Left lung (tissue), 10 donors: ENCODE results near the gene FZR1. TPM values are rescaled to one million over a fixed set of nuclear protein-coding genes. Genes with fewer than 3 reads are reported as not detected.
"Not testable (repeated sequence)": the region's sequence is repeated elsewhere in the genome, so short reads cannot be mapped to it uniquely, and the experiment has no call there.

Source experiments
- ATAC-seq: fragments of 200-7000 bp; cut with Tn5 transposase; one replicate; pipeline ENCODE4 v1.9.1; 2020; ENCODE audit warnings: moderate library complexity
- DNase-seq, 4 donors: peaks; one replicate each; pipeline ENCODE4 v3.0.0-alpha.2; 2013 to 2020
- H3K27ac ChIP-seq, 2 donors: fragments of 200-600 bp; sonication (generic) in 1 of 2; one replicate each; pipeline versions ENCODE4 v1.5.0 to v1.8.0; 2020 to 2021
- H3K27me3 ChIP-seq, 2 donors: fragments of 200-600 bp; sonication (generic) in 1 of 2; one replicate each; pipeline versions ENCODE4 v1.5.0 to v1.8.0; 2020 to 2021
- H3K36me3 ChIP-seq, 2 donors: fragments of 200-600 bp; sonication (generic) in 1 of 2; one replicate each; pipeline versions ENCODE4 v1.5.0 to v1.8.0; 2020 to 2021
- H3K4me1 ChIP-seq, 2 donors: fragments of 200-600 bp; one replicate each; pipeline ENCODE4 v1.8.0; 2021
- H3K4me3 ChIP-seq, 2 donors: fragments of 200-600 bp; sonication (generic) in 1 of 2; one replicate each; pipeline versions ENCODE4 v1.5.0 to v1.8.0; 2020 to 2021; ENCODE audit warnings: mild to moderate bottlenecking in 1 of 2
- H3K9me3 ChIP-seq, 2 donors: fragments of 200-600 bp; sonication (generic) in 1 of 2; one replicate each; pipeline versions ENCODE4 v1.5.0 to v1.8.0; 2020 to 2021
- intact Hi-C, 2 donors: fragments of 100-400 bp; cut with DNase I; formaldehyde crosslinking; loops; one replicate each; pipeline versions ENCODE4 v1.11.2 to v1.14.2; 2022
- polyA plus RNA-seq, 6 donors: library from polyadenylated mRNA; unstranded; fragments of 120-200 nt; gene quantifications; one replicate each; pipeline ENCODE4 v1.2.1, GENCODE V29; 2013; ENCODE audit not compliant: insufficient read length in 6 of 6
- total RNA-seq, 2 donors: library from RNA; stranded (reverse); fragmentation: NEBNext Ultra II Directional; extraction: Animal tissue kit (Norgen Biotek cat#: 25700); gene quantifications; one replicate each; pipeline ENCODE4 v1.2.1, GENCODE V29; 2021
- TF ChIP-seq, protein P1 (sequence below), 2 donors: fragments of 200-600 bp; sonication (generic) in 1 of 2; IDR thresholded peaks; one replicate each; pipeline versions ENCODE4 v1.5.0 to v1.8.0; 2021; ENCODE audit warnings: antibody characterized with exemption in 2 of 2
- donor health status: DM: no; HTN: yes; CAD: no.
- donor health status: DM: no; HTN: no; CAD: no.

Gene FZR1
- total and polyA plus RNA-seq, 8 donors, result 33.4 to 56.6 (median 47.3) TPM

DNA sequence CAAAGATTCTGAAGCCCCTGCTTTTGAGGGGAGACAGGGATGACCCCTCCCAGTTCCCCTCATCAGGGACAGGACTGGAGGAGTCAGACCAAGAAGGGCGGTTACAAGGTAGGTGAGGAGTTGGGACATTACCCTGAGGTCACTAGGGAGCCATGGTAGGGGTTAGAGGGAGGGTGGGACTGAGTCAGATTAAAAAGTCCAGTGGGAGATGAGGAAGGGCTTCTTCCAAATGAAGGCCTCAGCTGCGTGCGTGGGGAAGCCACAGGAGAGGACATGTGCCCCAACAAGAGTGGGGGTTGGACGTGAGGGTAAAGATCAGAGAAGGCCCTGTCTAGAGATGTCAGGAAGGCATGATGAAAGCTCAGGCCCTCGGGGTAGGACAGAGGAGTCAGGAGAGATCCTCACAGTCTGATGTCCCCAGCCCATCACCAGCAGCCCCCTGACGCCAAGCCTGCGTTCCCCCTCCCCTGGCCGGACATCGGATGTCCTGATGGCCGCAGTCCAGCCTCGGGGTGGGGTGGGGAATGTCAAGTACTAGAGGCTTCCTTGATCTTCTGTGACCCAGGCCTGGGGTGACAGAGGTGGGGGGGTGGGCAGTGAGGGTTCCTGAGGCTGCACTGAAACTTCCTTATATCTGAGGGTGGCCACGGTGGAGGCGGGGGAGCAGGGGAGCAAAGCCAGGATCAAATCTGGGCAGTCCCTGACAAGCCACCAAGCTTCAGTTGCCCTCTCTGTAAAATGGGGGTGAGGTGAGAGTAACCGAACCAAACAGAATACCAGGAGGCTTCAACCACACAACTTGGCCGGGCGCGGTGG, 57.8 kb downstream of the FZR1 start:
- TF ChIP-seq, protein P1, sequence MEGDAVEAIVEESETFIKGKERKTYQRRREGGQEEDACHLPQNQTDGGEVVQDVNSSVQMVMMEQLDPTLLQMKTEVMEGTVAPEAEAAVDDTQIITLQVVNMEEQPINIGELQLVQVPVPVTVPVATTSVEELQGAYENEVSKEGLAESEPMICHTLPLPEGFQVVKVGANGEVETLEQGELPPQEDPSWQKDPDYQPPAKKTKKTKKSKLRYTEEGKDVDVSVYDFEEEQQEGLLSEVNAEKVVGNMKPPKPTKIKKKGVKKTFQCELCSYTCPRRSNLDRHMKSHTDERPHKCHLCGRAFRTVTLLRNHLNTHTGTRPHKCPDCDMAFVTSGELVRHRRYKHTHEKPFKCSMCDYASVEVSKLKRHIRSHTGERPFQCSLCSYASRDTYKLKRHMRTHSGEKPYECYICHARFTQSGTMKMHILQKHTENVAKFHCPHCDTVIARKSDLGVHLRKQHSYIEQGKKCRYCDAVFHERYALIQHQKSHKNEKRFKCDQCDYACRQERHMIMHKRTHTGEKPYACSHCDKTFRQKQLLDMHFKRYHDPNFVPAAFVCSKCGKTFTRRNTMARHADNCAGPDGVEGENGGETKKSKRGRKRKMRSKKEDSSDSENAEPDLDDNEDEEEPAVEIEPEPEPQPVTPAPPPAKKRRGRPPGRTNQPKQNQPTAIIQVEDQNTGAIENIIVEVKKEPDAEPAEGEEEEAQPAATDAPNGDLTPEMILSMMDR (IDR thresholded peaks at IDR 0.05), result no peak
- DNase-seq (no peak), ATAC-seq (no peak)
- no peak overlapping the region for H3K4me3 ChIP-seq
- H3K9me3 ChIP-seq, result no peaks in the 10 kb centered on the region
- H3K27ac ChIP-seq, result no peak overlapping the region
- intact Hi-C loops, result no loop called here
- no peaks in the 10 kb centered on the region for H3K27me3 ChIP-seq
- H3K4me1 ChIP-seq, result no peaks in the 10 kb centered on the region
- H3K36me3 ChIP-seq, result no peaks in the 10 kb centered on the region

DNA sequence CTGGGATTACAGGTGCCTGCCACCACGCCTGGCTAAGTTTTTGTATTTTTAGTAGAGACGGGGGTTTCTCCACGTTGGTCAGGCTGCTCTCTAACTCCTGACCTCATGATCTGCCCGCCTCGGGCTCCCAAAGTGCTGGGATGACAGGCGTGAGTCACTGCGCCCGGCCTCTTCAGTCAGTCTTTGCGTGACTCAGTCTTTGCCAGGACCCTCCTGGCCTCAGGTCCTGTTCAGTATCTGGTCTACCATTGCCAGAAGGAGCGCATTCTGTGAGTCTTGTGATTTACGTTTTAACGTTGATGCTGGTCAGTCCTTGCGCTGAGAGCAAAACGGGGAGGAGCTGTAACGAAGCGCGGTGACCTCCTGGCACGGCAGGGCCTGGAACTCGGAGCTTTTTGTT, 59.0 kb downstream of the FZR1 start:
- no peaks in the 10 kb centered on the region for H3K36me3 ChIP-seq
- no peak overlapping the region for H3K27ac ChIP-seq
- DNase-seq (no peak), ATAC-seq (no peak)
- H3K4me1 ChIP-seq, result no peaks in the 10 kb centered on the region
- intact Hi-C loops, result no loop called here
- TF ChIP-seq, protein P1 (IDR thresholded peaks at IDR 0.05), result no peak
- no peaks in the 10 kb centered on the region for H3K9me3 ChIP-seq
- no peaks in the 10 kb centered on the region for H3K27me3 ChIP-seq
- H3K4me3 ChIP-seq, result no peak overlapping the region

DNA sequence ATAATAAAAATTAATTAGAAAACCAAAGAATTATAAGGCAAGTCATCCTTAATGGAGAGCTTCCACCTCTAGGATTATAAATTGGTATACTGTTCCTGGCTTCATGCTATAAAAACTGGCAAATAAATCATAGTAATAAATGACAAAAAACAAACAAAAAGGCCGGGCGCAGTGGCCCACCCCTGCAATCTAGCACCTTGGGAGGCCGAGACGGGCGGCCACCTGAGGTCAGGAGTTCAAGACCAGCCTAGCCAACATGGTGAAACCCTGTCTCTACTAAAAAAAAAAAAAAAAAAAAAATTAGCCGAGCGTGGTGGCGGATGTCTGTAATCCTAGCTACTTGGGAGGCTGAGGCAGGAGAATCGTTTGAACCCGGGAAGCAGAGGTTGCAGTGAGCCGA, 63.9 kb downstream of the FZR1 start:
- H3K36me3 ChIP-seq, H3K27me3 ChIP-seq, ATAC-seq, H3K4me3 ChIP-seq, intact Hi-C loops, H3K9me3 ChIP-seq, H3K27ac ChIP-seq, DNase-seq: not testable (repeated sequence)
- H3K4me1 ChIP-seq, result peaks cover 0 to 16% of the 10 kb centered on the region in 2 donors

DNA sequence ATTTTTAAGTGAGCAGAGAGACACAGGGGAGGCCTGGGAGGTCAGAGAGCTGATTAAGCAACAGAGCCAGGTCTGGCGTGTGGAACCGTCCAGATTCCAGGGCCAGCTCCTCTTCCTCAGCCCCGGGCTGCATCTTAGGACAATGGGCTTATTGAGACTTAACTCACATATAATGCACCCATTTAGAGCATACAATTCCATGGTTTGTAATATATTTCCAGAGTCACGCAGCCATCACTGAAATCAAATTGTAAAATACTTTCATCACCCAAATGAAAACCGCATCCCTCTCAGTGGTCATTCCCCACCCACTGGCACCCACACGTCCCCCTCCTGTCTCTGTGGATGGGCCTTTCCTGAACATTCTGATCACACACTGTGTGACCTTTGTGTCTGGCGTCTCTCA, 64.5 kb downstream of the FZR1 start:
- no peaks in the 10 kb centered on the region for H3K36me3 ChIP-seq
- intact Hi-C loops, result no loop called here
- no peaks in the 10 kb centered on the region for H3K27me3 ChIP-seq
- DNase-seq (no peak), ATAC-seq (no peak)
- H3K27ac ChIP-seq, result no peak overlapping the region
- TF ChIP-seq, protein P1 (IDR thresholded peaks at IDR 0.05), result no peak
- peaks cover 0 to 16% of the 10 kb centered on the region in 2 donors for H3K4me1 ChIP-seq
- no peaks in the 10 kb centered on the region for H3K9me3 ChIP-seq
- no peak overlapping the region for H3K4me3 ChIP-seq

DNA sequence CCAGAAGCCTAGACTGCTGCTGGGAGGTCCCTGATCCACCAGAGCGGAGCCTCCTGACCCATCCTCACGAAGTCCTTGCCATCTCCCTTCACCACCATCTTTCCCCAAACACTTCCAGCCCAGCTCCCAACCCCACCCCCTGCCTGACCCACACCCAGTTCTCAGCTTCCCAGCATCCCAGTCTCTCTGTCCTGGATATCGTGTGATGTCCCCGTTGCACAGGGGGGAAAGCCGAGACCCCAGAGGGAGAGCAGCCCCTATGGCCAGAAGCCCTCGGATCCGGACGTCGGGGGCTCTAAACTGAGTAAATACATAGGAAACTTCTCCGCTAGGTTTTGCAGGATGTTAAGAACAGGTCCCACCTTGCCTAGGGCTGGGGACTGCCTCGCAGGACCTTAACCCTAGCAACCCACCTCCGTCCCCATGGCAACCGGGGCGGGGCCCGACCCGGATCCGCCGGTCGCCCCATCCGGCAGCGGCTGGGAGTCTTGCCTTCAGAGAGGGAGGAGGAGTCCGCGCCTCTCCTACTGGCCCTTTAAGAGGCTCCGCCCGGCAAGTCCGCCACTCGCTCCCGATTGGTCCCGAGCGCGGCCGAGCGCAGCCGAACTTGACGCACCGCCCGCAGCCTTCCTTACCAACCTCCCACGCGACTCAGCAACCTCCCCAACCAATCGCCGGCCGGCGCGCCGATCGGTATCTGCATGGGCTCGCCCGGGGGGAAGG, 66.2 kb downstream of the FZR1 start:
- Histone ChIP-seq H3K4me3 (peak overlapping the region; percentile 43 to 99), H3K9me3 (no peaks in the 10 kb centered on the region), H3K27ac (peak overlapping the region in 1 of 2 donors; percentile 85), H3K27me3 (no peaks in the 10 kb centered on the region), H3K36me3 (peaks cover 0 to 9% of the 10 kb centered on the region in 2 donors), H3K4me1 (peaks cover 0 to 29% of the 10 kb centered on the region in 2 donors)
- ATAC-seq, result peak; percentile 96
- intact Hi-C loops, result no loop called here
- DNase-seq, result peak; percentile 99 to 100 (median 100)
- TF ChIP-seq, protein P1 (IDR thresholded peaks at IDR 0.05), result no peak
